HG03108 (cell line): ENCODE data around the gene CCDC34.

Source experiments
- ATAC-seq: cut with Tn5 transposase; IDR thresholded peaks from one replicate; pipeline ENCODE4 v1.9.1; 2021; ENCODE audit warnings: moderate library complexity; ENCODE audit not compliant: unreplicated experiment

CCDC34 gene

GRCh38 chr11:27394781-27395228 is 31.8 kb upstream of the CCDC34 start:
- ATAC-seq = no peak

GRCh38 chr11:27392278-27393114 is 29.5 kb upstream of the CCDC34 start:
- no peak for ATAC-seq

GRCh38 chr11:27391331-27392015 is 28.5 kb upstream of the CCDC34 start:
- ATAC-seq = no peak

DNA sequence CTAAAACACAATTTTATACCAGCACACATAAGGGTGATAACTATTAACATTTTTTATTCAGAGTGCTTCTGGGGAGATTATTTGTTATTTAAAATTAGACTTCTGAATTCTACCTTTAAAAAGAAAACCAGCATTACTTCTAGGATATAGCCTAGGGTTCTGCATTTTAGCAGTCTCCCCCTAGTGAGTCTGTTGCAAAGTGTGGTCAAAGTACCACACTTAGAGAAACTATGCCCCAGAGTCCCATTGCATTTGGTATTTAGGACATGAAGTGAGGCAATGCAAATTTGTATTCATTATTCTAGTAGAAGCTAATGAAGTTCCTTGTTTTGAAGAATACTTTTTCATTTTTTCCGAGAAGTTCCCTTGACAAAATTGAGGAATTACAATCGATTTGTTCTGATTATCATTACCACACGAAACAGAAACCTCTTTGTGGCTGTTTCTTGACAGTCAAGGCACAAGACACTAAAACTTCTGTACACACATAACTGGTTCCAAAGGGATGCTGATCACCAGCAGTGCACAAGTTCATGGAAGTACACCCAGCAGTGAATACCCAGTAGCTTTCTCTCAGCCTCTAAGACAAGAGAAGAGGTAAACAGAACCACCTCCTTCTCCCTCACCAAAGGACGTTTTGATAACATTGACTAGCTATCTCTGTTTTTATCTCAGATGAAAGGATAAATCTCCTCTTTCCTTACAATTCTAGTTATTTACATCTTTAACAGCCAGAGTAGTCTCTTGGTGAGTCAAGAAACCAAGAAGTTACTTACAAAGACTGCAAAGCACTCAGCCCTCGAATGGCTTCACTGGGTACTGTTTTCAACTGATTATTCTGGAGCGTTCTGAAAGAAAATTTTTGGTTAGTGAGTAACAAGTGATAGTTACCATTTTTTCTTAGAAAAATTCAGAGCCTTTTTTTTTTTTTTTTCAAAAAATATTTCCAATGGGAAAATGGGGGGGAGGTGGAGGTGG is 27.6 kb upstream of the CCDC34 start:
- no peak for ATAC-seq

DNA sequence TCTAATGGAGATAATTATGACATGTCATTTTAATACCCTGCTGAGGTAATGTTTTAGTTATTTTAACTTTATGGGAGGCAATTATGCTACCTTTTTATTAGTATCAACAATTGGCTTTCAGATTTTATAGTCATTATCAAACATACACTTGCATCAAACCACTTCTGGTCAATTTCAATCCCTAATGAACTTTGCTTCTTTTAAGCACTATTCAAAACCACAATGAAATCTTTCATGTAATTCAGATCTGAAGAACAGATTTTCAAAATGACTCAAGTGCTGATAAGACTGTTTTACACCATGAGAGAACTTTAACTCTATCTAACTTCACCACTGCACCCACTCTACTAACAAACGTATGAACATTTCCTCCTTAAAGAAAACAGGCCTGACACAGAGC is 25.9 kb upstream of the CCDC34 start:
- no peak for ATAC-seq

DNA sequence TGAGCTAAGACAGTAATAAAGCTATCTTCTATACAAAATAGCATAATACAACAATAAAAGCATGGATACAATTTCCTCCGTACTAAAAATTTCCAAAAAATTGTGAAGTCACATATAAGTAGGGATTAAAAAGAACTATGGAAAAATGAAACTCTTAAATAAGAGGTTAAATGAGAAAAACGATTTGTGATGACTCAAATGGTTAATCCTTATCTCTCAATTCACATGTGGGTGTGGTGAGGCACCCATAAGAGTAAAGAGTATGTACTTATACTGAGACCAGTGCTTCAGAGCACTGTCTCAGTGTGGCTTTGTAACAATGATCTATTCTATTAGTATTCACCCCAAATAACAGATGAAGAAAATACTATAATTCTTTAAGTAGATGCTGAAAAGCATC is 25.0 kb upstream of the CCDC34 start:
- ATAC-seq = no peak

DNA sequence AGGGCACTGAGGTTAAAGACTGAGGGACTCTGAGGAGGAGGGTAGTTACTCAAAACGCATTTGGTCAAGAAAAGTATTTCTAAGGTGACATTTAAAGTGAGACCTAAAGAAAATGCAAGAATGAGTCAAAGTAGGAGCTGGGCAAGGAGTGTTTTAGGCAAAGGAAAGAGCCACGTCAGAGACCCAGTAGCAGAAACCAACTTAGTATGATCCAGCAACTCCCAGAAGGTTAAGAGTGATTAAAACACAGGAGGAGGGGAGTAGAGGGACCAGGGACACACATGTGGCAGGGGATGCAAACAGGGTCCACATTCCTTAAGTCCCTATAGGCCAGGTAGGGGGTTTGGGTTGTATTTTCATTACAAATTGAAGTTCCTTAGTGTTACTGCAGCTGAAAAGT is 24.3 kb upstream of the CCDC34 start:
- ATAC-seq = no peak

DNA sequence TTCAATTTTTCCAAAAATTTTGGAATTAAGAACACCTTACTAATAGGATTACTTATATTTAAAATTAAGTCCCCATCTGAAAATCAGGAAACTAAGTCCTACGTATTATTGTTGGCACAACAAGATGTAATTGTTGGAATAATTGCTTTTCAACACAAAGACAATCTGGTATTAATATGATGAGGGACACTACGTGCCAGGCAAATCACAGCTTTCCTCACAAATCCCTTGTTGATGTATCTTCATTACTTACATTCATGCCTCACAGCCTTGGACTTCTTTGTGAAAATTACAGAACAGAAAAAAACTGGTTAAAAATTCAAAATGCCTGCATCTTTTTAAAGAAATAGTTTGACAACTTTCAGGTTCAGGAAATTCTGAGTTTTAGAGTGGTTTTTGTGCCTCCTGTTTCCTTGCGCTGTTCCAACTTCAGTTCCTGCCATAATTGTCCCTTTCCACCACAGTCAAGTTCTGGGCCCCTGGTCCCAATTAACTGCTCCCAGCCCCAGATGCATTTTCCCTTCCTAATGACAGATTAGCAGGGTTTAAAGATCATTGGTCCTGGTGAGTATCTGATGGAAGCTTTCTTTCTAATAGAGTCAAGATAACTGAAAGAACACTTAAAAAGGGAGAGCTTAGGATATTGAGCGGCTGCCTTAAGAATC is 23.3 kb upstream of the CCDC34 start:
- ATAC-seq = no peak

- ATAC-seq = no peak
Observed at GRCh38 chr11:27385245-27385644, 22.2 kb upstream of the CCDC34 start.

DNA sequence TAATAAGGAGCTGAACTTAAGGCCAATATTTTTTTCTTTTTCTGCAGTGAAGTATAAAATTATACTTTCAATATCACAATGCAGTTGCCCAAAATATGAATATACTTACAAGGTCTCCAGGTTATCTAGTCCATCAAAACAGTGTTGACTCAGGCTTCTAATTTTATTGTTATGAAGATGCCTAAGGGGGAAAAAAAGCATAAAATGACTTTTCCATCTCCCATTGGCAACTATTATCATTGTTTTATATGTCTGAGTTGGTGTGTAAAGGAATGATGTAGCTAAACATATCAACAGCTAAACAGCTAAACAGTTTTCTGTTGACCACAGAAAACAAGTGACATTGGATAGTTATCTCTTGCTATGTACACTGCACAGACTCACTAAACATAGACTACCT is 21.2 kb upstream of the CCDC34 start:
- ATAC-seq = no peak

DNA sequence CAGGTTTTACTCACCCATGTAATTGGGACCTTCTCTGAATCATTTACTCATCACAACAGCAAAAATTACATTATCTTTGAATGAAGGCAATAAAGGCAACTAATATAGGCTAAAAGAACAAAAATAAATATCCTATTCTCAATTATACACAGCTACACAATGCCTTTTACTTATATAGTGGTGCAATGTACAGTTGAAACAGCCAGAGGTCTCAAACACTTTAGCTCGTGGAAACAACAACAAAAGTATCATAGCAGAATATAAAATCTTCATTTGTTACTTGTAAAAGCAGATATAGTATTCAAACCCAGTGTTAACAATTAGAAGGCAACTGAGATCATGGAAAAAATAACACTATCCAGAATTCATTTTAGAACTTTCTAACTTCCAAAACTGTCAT is 20.6 kb upstream of the CCDC34 start:
- no peak for ATAC-seq

- no peak for ATAC-seq
Observed at GRCh38 chr11:27381238-27381666, 18.2 kb upstream of the CCDC34 start.

- ATAC-seq = no peak
Observed at GRCh38 chr11:27380771-27381170, 17.8 kb upstream of the CCDC34 start.

- ATAC-seq = no peak
Observed at GRCh38 chr11:27379449-27379848, 16.4 kb upstream of the CCDC34 start.

DNA sequence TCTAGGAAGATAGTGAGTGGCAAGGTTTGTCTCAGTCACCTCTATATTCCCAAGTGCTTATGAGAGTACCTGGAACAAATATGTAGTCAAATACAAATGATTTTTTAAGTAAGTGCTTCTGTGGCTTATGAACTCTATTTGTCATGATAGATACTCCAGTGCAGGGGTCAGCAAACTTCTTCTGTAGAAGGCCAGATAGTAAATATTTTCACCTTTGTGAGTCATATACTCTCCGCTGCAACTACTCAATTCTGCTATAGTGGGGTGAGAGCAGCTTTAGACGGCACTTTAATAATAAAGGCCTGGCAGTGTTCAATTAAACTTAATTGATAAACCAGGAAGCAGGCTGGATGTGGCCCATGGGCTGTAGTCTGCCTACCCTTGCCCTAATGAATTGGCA is 12.4 kb upstream of the CCDC34 start:
- ATAC-seq = no peak

DNA sequence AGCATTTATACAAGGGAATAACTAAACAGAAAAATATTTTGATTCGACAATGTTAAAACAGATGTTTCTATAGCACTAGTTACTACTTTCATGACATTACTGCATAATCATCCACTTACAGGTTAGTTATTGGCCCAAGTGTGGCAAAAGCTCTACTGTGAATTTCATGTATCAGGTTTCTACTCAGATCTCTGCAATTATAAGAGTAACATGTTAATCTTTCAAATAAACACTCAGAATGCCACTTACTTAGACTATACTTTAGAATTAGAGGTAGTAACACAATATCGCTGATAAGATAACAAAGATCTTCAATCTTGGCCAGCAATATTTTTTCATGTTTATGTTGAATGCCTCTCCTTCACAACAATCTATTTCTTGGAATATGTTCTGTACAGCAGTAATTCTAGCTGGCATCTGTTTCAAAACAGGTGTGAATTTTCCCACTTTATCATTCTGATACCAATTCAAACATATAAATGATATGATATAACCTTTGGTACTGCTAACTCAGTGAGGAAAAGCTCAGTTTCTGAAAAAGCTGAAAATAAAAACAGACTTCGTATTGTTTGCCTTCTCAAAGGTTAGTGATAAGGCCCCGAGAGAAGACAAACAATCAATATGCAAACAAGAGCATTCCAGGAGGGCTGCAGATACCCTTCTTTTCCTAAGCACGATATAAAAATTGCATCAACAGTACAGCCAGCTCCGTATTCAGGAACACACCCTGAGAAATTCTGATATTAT is 11.0 kb upstream of the CCDC34 start:
- ATAC-seq = no peak

DNA sequence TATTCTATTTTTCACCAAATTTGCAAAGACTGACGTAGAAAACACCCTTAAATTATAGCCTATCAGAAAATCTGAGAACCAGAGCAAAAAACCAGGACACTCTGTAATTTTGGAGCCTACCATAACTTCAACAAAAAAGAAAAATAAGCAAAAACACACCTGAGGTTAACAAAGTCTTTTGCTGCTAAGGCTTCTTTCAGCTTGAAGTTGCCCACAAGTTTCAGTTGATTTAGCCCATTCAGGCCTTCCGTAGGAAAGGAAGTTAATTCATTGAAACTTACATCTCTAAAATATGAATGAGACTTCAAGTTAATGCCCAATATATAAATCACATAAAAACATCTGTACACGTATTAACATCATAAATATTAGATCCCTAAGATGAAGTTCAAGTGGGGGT is 10.4 kb upstream of the CCDC34 start:
- ATAC-seq = no peak

- ATAC-seq = no peak
Observed at GRCh38 chr11:27372164-27372563, 9.1 kb upstream of the CCDC34 start.

GRCh38 chr11:27371489-27371888 is 8.5 kb upstream of the CCDC34 start:
- no peak for ATAC-seq

DNA sequence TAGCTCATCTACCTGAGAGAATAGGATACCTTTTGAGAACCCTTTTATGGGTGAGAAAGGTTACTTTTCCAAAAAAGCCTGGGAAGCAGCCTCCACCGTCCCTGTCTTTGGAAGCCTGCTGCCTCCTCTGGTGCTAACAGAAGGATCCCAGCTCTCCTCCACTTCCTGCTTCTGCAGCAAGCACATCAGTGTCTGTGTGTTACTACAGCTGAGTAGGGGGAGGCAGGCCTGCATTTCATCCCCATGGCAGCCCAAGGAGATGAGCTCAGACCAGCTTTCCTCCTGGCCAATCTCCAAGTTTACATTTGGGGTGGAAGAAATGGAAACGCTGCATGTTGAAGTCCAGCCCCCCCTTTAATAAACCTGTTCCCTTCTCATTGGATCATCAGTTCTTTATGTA is 7.4 kb upstream of the CCDC34 start:
- no peak for ATAC-seq
